ENCODE measurements around the gene FBXL7. TPM values are rescaled to one million over a fixed set of nuclear protein-coding genes. Genes with fewer than 3 reads are reported as not detected.

FBXL7 gene
- total and polyA plus RNA-seq, 2 experiments from 2014 or later, result 4.5 to 15.2 TPM

DNA sequence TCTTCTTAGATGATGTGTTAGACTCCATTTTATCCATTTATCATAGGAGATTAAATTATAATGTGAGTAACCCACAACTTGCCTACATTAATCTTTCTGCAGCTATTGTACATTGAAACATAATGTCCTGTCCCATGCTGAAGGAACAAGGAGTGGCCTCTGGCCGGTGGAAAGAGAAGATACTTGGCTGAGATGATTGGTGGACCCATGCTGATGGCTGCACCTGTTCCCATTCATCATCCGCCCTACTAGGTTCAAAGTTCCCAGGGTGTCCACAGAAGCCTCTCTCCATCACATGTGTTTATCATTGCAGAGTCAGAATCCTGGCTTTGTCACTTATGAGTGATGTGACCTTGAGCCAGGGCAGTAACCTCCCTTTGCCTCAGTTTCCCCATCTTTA lies 24.7 kb downstream of the FBXL7 start:
- no peaks in the 10 kb centered on the region for H3K36me3 ChIP-seq (ENCODE audit: insufficient read depth)
- H3F3A ChIP-seq (replicated peaks; ENCODE audit: low read depth), result no peaks in the 10 kb centered on the region
- H3K27ac ChIP-seq (ENCODE audit: low read depth), result no peak overlapping the region
- peaks cover 74% of the 10 kb centered on the region for H3K79me2 ChIP-seq (replicated peaks; ENCODE audit: insufficient read depth)
- H4K20me1 ChIP-seq (replicated peaks; ENCODE audit: insufficient read depth), result peaks cover 8% of the 10 kb centered on the region
- ATAC-seq, result no peak
- H3K4me2 ChIP-seq, result no peak overlapping the region
- peaks cover 27% of the 10 kb centered on the region for H3K4me1 ChIP-seq (ENCODE audit: insufficient read depth)
- H3K27me3 ChIP-seq (ENCODE audit: insufficient read depth), result no peaks in the 10 kb centered on the region
- TF ChIP-seq CREB1 (CRISPR knock-in tag; IDR thresholded peaks at IDR 0.05; ENCODE audit: low read depth), result no peak
- TF ChIP-seq ZNF114 (CRISPR knock-in tag; IDR thresholded peaks at IDR 0.05), result no peak
- TF ChIP-seq JUNB (IDR thresholded peaks at IDR 0.05; ENCODE audit: unreplicated experiment), result no peak
- TF ChIP-seq, protein P1, sequence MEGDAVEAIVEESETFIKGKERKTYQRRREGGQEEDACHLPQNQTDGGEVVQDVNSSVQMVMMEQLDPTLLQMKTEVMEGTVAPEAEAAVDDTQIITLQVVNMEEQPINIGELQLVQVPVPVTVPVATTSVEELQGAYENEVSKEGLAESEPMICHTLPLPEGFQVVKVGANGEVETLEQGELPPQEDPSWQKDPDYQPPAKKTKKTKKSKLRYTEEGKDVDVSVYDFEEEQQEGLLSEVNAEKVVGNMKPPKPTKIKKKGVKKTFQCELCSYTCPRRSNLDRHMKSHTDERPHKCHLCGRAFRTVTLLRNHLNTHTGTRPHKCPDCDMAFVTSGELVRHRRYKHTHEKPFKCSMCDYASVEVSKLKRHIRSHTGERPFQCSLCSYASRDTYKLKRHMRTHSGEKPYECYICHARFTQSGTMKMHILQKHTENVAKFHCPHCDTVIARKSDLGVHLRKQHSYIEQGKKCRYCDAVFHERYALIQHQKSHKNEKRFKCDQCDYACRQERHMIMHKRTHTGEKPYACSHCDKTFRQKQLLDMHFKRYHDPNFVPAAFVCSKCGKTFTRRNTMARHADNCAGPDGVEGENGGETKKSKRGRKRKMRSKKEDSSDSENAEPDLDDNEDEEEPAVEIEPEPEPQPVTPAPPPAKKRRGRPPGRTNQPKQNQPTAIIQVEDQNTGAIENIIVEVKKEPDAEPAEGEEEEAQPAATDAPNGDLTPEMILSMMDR (conservative IDR thresholded peaks at IDR 0.05; ENCODE audit: low read depth in 2 of 2), result no peak
- TF ChIP-seq, protein P2, sequence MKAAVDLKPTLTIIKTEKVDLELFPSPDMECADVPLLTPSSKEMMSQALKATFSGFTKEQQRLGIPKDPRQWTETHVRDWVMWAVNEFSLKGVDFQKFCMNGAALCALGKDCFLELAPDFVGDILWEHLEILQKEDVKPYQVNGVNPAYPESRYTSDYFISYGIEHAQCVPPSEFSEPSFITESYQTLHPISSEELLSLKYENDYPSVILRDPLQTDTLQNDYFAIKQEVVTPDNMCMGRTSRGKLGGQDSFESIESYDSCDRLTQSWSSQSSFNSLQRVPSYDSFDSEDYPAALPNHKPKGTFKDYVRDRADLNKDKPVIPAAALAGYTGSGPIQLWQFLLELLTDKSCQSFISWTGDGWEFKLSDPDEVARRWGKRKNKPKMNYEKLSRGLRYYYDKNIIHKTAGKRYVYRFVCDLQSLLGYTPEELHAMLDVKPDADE (IDR thresholded peaks at IDR 0.05), result no peak
- TF ChIP-seq ZNF331 (CRISPR knock-in tag; IDR thresholded peaks at IDR 0.05; ENCODE audit: low read depth), result no peak
- TF ChIP-seq POLR2AphosphoS5 (IDR thresholded peaks at IDR 0.05; ENCODE audit: low read depth), result no peak
- no peak for TF ChIP-seq REST (IDR thresholded peaks at IDR 0.05; ENCODE audit: unreplicated experiment)
- no peak for TF ChIP-seq EZH2phosphoT487 (IDR thresholded peaks at IDR 0.05; ENCODE audit: unreplicated experiment)
- TF ChIP-seq, protein P3, sequence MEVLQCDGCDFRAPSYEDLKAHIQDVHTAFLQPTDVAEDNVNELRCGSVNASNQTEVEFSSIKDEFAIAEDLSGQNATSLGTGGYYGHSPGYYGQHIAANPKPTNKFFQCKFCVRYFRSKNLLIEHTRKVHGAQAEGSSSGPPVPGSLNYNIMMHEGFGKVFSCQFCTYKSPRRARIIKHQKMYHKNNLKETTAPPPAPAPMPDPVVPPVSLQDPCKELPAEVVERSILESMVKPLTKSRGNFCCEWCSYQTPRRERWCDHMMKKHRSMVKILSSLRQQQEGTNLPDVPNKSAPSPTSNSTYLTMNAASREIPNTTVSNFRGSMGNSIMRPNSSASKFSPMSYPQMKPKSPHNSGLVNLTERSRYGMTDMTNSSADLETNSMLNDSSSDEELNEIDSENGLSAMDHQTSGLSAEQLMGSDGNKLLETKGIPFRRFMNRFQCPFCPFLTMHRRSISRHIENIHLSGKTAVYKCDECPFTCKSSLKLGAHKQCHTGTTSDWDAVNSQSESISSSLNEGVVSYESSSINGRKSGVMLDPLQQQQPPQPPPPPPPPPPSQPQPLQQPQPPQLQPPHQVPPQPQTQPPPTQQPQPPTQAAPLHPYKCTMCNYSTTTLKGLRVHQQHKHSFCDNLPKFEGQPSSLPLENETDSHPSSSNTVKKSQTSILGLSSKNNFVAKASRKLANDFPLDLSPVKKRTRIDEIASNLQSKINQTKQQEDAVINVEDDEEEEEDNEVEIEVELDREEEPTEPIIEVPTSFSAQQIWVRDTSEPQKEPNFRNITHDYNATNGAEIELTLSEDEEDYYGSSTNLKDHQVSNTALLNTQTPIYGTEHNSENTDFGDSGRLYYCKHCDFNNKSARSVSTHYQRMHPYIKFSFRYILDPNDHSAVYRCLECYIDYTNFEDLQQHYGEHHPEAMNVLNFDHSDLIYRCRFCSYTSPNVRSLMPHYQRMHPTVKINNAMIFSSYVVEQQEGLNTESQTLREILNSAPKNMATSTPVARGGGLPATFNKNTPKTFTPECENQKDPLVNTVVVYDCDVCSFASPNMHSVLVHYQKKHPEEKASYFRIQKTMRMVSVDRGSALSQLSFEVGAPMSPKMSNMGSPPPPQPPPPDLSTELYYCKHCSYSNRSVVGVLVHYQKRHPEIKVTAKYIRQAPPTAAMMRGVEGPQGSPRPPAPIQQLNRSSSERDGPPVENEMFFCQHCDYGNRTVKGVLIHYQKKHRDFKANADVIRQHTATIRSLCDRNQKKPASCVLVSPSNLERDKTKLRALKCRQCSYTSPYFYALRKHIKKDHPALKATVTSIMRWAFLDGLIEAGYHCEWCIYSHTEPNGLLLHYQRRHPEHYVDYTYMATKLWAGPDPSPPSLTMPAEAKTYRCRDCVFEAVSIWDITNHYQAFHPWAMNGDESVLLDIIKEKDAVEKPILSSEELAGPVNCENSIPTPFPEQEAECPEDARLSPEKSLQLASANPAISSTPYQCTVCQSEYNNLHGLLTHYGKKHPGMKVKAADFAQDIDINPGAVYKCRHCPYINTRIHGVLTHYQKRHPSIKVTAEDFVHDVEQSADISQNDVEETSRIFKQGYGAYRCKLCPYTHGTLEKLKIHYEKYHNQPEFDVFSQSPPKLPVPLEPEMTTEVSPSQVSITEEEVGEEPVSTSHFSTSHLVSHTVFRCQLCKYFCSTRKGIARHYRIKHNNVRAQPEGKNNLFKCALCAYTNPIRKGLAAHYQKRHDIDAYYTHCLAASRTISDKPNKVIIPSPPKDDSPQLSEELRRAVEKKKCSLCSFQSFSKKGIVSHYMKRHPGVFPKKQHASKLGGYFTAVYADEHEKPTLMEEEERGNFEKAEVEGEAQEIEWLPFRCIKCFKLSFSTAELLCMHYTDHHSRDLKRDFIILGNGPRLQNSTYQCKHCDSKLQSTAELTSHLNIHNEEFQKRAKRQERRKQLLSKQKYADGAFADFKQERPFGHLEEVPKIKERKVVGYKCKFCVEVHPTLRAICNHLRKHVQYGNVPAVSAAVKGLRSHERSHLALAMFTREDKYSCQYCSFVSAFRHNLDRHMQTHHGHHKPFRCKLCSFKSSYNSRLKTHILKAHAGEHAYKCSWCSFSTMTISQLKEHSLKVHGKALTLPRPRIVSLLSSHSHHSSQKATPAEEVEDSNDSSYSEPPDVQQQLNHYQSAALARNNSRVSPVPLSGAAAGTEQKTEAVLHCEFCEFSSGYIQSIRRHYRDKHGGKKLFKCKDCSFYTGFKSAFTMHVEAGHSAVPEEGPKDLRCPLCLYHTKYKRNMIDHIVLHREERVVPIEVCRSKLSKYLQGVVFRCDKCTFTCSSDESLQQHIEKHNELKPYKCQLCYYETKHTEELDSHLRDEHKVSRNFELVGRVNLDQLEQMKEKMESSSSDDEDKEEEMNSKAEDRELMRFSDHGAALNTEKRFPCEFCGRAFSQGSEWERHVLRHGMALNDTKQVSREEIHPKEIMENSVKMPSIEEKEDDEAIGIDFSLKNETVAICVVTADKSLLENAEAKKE (CRISPR knock-in tag; IDR thresholded peaks at IDR 0.05), result no peak
- no peak for TF ChIP-seq EZH2 (IDR thresholded peaks at IDR 0.05; ENCODE audit: low read depth, unreplicated experiment)
- no peak for TF ChIP-seq STAT1 (IDR thresholded peaks at IDR 0.05; ENCODE audit: unreplicated experiment)
- no peak for TF ChIP-seq NANOG (IDR thresholded peaks at IDR 0.05; ENCODE audit: borderline replicate concordance)
- DNase-seq (ENCODE audit: low spot score), result no peak
- no peaks in the 10 kb centered on the region; the same call in 2 of the 3 replicates for H3K9me3 Mint-ChIP-seq
- no peak overlapping the region for H3K4me3 ChIP-seq
- H3K4me3 Mint-ChIP-seq, result no peak overlapping the region
- peaks cover 25% of the 10 kb centered on the region for H3K4me1 Mint-ChIP-seq
- H3K27ac Mint-ChIP-seq, result no peak overlapping the region
- H2AFZ ChIP-seq, result no peak overlapping the region
- H3K9me2 ChIP-seq (ENCODE audit: insufficient read depth), result no peaks in the 10 kb centered on the region
- H3K36me3 Mint-ChIP-seq (ENCODE audit: low read depth), result peaks cover 3% of the 10 kb centered on the region; the same call in 1 of the 3 replicates
- H3K27me3 Mint-ChIP-seq (ENCODE audit: insufficient read depth, low read depth, poor library complexity), result peaks cover 3% of the 10 kb centered on the region
